ENCODE data around the gene PARD3B. TPM values are rescaled to one million over a fixed set of nuclear protein-coding genes. Genes with fewer than 3 reads are reported as not detected.
A peak's percentile ranks its signal among the peaks of the same experiment; 100 is the strongest.

The PARD3B gene
- total and polyA plus RNA-seq, 2 of the 13 experiments (the other 11 are each of a cell fraction or from before 2014, with no cell fraction given): 0.71 to 2.3 TPM

- TF ChIP-seq, protein P1, sequence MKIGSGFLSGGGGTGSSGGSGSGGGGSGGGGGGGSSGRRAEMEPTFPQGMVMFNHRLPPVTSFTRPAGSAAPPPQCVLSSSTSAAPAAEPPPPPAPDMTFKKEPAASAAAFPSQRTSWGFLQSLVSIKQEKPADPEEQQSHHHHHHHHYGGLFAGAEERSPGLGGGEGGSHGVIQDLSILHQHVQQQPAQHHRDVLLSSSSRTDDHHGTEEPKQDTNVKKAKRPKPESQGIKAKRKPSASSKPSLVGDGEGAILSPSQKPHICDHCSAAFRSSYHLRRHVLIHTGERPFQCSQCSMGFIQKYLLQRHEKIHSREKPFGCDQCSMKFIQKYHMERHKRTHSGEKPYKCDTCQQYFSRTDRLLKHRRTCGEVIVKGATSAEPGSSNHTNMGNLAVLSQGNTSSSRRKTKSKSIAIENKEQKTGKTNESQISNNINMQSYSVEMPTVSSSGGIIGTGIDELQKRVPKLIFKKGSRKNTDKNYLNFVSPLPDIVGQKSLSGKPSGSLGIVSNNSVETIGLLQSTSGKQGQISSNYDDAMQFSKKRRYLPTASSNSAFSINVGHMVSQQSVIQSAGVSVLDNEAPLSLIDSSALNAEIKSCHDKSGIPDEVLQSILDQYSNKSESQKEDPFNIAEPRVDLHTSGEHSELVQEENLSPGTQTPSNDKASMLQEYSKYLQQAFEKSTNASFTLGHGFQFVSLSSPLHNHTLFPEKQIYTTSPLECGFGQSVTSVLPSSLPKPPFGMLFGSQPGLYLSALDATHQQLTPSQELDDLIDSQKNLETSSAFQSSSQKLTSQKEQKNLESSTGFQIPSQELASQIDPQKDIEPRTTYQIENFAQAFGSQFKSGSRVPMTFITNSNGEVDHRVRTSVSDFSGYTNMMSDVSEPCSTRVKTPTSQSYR (CRISPR knock-in tag; IDR thresholded peaks at IDR 0.05; ENCODE audit: borderline replicate concordance): no peak
- TF ChIP-seq ZFP91 (CRISPR knock-in tag; IDR thresholded peaks at IDR 0.05; ENCODE audit: borderline replicate concordance) (peak; percentile 99), BCL6 (CRISPR knock-in tag; IDR thresholded peaks at IDR 0.05) (no peak), SOX5 (CRISPR knock-in tag; IDR thresholded peaks at IDR 0.05; ENCODE audit: borderline replicate concordance) (no peak), ZNF816 (CRISPR knock-in tag; IDR thresholded peaks at IDR 0.05; ENCODE audit: borderline replicate concordance) (peak; percentile 63; the same call in 1 of the 2 replicates), RBAK (CRISPR knock-in tag; IDR thresholded peaks at IDR 0.05) (no peak), HCFC1 (IDR thresholded peaks at IDR 0.05; ENCODE audit: low read depth, low read length) (no peak), SNAI1 (CRISPR knock-in tag; IDR thresholded peaks at IDR 0.05; ENCODE audit: borderline replicate concordance) (no peak), ZNF607 (CRISPR knock-in tag; IDR thresholded peaks at IDR 0.05; ENCODE audit: borderline replicate concordance) (no peak), ZFX (CRISPR knock-in tag; IDR thresholded peaks at IDR 0.05; ENCODE audit: low read depth) (peak; percentile 91), TIGD3 (CRISPR knock-in tag; IDR thresholded peaks at IDR 0.05; ENCODE audit: borderline replicate concordance) (no peak), ZNF678 (CRISPR knock-in tag; IDR thresholded peaks at IDR 0.05) (no peak; the same call in 1 of the 2 replicates), IKZF5 (CRISPR knock-in tag; IDR thresholded peaks at IDR 0.05) (no peak), ZNF569 (CRISPR knock-in tag; IDR thresholded peaks at IDR 0.05; ENCODE audit: borderline replicate concordance) (0 out of 2 replicates have a peak, but pooled peaks have one; percentile 41), ZFP37 (CRISPR knock-in tag; IDR thresholded peaks at IDR 0.05; ENCODE audit: borderline replicate concordance) (no peak), ZNF770 (CRISPR knock-in tag; IDR thresholded peaks at IDR 0.05) (peak; percentile 34; the same call in 1 of the 2 replicates)
Measured at GRCh38 chr2:204544961-204545860, at the start of gene PARD3B (continued).

Measured in HepG2 (cell line).